Measurements from ENCODE around the gene TANC2.

TANC2 gene

GRCh38 chr17:62998665-62999393 is 32.8 kb downstream of the TANC2 start:
- no peak for DNase-seq (ENCODE audit: low read depth, low spot score)
- TF ChIP-seq POLR2AphosphoS5 (IDR thresholded peaks at IDR 0.05; ENCODE audit: borderline replicate concordance, low read depth, low read length): no peak
- TF ChIP-seq EZH2 (IDR thresholded peaks at IDR 0.05): no peak
- no peak for TF ChIP-seq FOXP2 (optimal IDR thresholded peaks at IDR 0.05; ENCODE audit: control extremely low read depth, extremely low read length, insufficient read depth)
- Histone ChIP-seq H3K9ac (ENCODE audit: insufficient read length) (no peak overlapping the region), H3K4me3 (no peak overlapping the region), H3K9me3 (ENCODE audit: low read depth, low read length) (no peaks in the 10 kb centered on the region), H3K36me3 (ENCODE audit: insufficient read depth, low read length) (no peaks in the 10 kb centered on the region), H3K27ac (no peak overlapping the region)

GRCh38 chr17:62999736-63000135 is 33.7 kb downstream of the TANC2 start:
- no peaks in the 10 kb centered on the region for H3K9me3 ChIP-seq (ENCODE audit: low read depth, low read length)
- no peak for DNase-seq (ENCODE audit: low read depth, low spot score)
- H3K9ac ChIP-seq (ENCODE audit: insufficient read length): no peak overlapping the region
- TF ChIP-seq POLR2AphosphoS5 (IDR thresholded peaks at IDR 0.05; ENCODE audit: borderline replicate concordance, low read depth, low read length) (no peak), EZH2 (IDR thresholded peaks at IDR 0.05) (no peak), FOXP2 (optimal IDR thresholded peaks at IDR 0.05; ENCODE audit: control extremely low read depth, extremely low read length, insufficient read depth) (no peak)
- H3K4me3 ChIP-seq: no peak overlapping the region
- H3K36me3 ChIP-seq (ENCODE audit: insufficient read depth, low read length): no peaks in the 10 kb centered on the region
- no peak overlapping the region for H3K27ac ChIP-seq

GRCh38 chr17:63001689-63002394 is 35.8 kb downstream of the TANC2 start:
- Histone ChIP-seq H3K9me3 (ENCODE audit: low read depth, low read length) (no peaks in the 10 kb centered on the region), H3K4me3 (no peak overlapping the region)
- DNase-seq (ENCODE audit: low read depth, low spot score): no peak

GRCh38 chr17:63002625-63003024 is 36.6 kb downstream of the TANC2 start:
- DNase-seq (ENCODE audit: low read depth, low spot score): no peak
- no peak for TF ChIP-seq FOXP2 (optimal IDR thresholded peaks at IDR 0.05; ENCODE audit: control extremely low read depth, extremely low read length, insufficient read depth)
- TF ChIP-seq POLR2AphosphoS5 (IDR thresholded peaks at IDR 0.05; ENCODE audit: borderline replicate concordance, low read depth, low read length): no peak
- TF ChIP-seq EZH2 (IDR thresholded peaks at IDR 0.05): no peak
- no peak overlapping the region for H3K4me3 ChIP-seq
- H3K9me3 ChIP-seq (ENCODE audit: low read depth, low read length): no peaks in the 10 kb centered on the region
- no peaks in the 10 kb centered on the region for H3K36me3 ChIP-seq (ENCODE audit: insufficient read depth, low read length)
- no peak overlapping the region for H3K9ac ChIP-seq (ENCODE audit: insufficient read length)
- H3K27ac ChIP-seq: no peak overlapping the region

More at GRCh38 chr17:63001689-63002394, 35.8 kb downstream of the TANC2 start:
- no peak for TF ChIP-seq EZH2 (IDR thresholded peaks at IDR 0.05)
- TF ChIP-seq POLR2AphosphoS5 (IDR thresholded peaks at IDR 0.05; ENCODE audit: borderline replicate concordance, low read depth, low read length): no peak
- no peak for TF ChIP-seq FOXP2 (optimal IDR thresholded peaks at IDR 0.05; ENCODE audit: control extremely low read depth, extremely low read length, insufficient read depth)
- H3K9ac ChIP-seq (ENCODE audit: insufficient read length): no peak overlapping the region
- no peak overlapping the region for H3K27ac ChIP-seq
- no peaks in the 10 kb centered on the region for H3K36me3 ChIP-seq (ENCODE audit: insufficient read depth, low read length)

GRCh38 chr17:63015824-63016223 is 49.8 kb downstream of the TANC2 start:
- no peak overlapping the region for H3K9ac ChIP-seq (ENCODE audit: insufficient read length)
- no peak overlapping the region for H3K4me3 ChIP-seq
- DNase-seq (ENCODE audit: low read depth, low spot score): no peak
- no peaks in the 10 kb centered on the region for H3K9me3 ChIP-seq (ENCODE audit: low read depth, low read length)
- no peak for TF ChIP-seq EZH2 (IDR thresholded peaks at IDR 0.05)
- TF ChIP-seq POLR2AphosphoS5 (IDR thresholded peaks at IDR 0.05; ENCODE audit: borderline replicate concordance, low read depth, low read length): no peak
- TF ChIP-seq FOXP2 (optimal IDR thresholded peaks at IDR 0.05; ENCODE audit: control extremely low read depth, extremely low read length, insufficient read depth): no peak
- no peak overlapping the region for H3K27ac ChIP-seq
- peaks cover 4% of the 10 kb centered on the region; the same call in 1 of the 2 replicates for H3K36me3 ChIP-seq (ENCODE audit: insufficient read depth, low read length)
